H1 (cell line): ENCODE data around the gene BRPF1. TPM values are rescaled to one million over a fixed set of nuclear protein-coding genes. Genes with fewer than 3 reads are reported as not detected.

Experiments
- ATF2 ChIP-seq: IDR thresholded peaks from 2 replicates; pipeline ENCODE4 v1.6.1; 2012; ENCODE audit warnings: low read length, inconsistent platforms
- ATF3 ChIP-seq: IDR thresholded peaks from 2 replicates; pipeline ENCODE4 v1.6.1; 2011; ENCODE audit warnings: low read depth, mild to moderate bottlenecking, low read length; ENCODE audit not compliant: insufficient read depth
- BCL11A ChIP-seq, 2 experiments: IDR thresholded peaks; one replicate each; pipeline ENCODE4 v1.6.1; 2011; ENCODE audit warnings: low read depth in 2 of 2, low read length in 2 of 2, mild to moderate bottlenecking in 2 of 2
- CEBPB ChIP-seq: IDR thresholded peaks from 2 replicates; pipeline ENCODE4 v1.6.1; 2012; ENCODE audit warnings: low read depth, low read length
- CREB1 ChIP-seq: IDR thresholded peaks from 2 replicates; pipeline ENCODE4 v1.6.1; 2012; ENCODE audit warnings: inconsistent platforms
- EP300 ChIP-seq, 2 experiments: IDR thresholded peaks; 1 replicate in 1 of 2; 2 replicates in 1 of 2; pipeline ENCODE4 v1.6.1; 2011 to 2012; ENCODE audit warnings: low read depth in 2 of 2, low read length in 2 of 2, mild to moderate bottlenecking in 2 of 2, borderline replicate concordance in 1 of 2, inconsistent platforms in 1 of 2, moderate library complexity in 1 of 2
- HDAC6 ChIP-seq: IDR thresholded peaks from one replicate; pipeline ENCODE4 v1.7.1; 2012; ENCODE audit warnings: low read depth, mild to moderate bottlenecking, inconsistent platforms, low read length, moderate library complexity
- JUN ChIP-seq: IDR thresholded peaks from 2 replicates; pipeline ENCODE4 v1.6.1; 2011; ENCODE audit warnings: low read depth, mild to moderate bottlenecking, improper control_type of control experiment, low read length
- KDM1A ChIP-seq: fragments of 200-600, 300-600 bp; sonication (generic); IDR thresholded peaks from 2 replicates; pipeline ENCODE4 v1.7.1; 2016; ENCODE audit warnings: mild to moderate bottlenecking, low read length, borderline replicate concordance
- MAX ChIP-seq: IDR thresholded peaks from 2 replicates; pipeline ENCODE4 v1.6.1; 2012; ENCODE audit warnings: inconsistent platforms
- NANOG ChIP-seq: IDR thresholded peaks from 2 replicates; pipeline ENCODE4 v1.6.1; 2011; ENCODE audit warnings: low read length, low read depth, mild to moderate bottlenecking, inconsistent platforms; ENCODE audit not compliant: insufficient read depth, poor library complexity, severe bottlenecking
- RAD21 ChIP-seq, 2 experiments: IDR thresholded peaks in 1 of 2; conservative IDR thresholded peaks in 1 of 2; 2 replicates each; pipeline ENCODE4 v1.6.1; 2011; ENCODE audit warnings: low read depth in 2 of 2, low read length in 2 of 2, improper control_type of control experiment in 1 of 2, inconsistent platforms in 1 of 2, mild to moderate bottlenecking in 1 of 2, moderate library complexity in 1 of 2
- RXRA ChIP-seq: IDR thresholded peaks from 2 replicates; pipeline ENCODE4 v1.6.1; 2011; ENCODE audit warnings: low read depth, mild to moderate bottlenecking, low read length, moderate library complexity; ENCODE audit not compliant: insufficient read depth
- SIN3A ChIP-seq, 2 experiments: IDR thresholded peaks in 1 of 2; conservative IDR thresholded peaks in 1 of 2; 2 replicates each; pipeline ENCODE4 v1.6.1; 2011 to 2012; ENCODE audit warnings: low read length in 2 of 2, improper control_type of control experiment in 1 of 2, low read depth in 1 of 2, mild to moderate bottlenecking in 1 of 2
- SIX5 ChIP-seq: IDR thresholded peaks from 2 replicates; pipeline ENCODE4 v1.6.1; 2011; ENCODE audit warnings: mild to moderate bottlenecking, low read depth, low read length
- SP1 ChIP-seq: IDR thresholded peaks from 2 replicates; pipeline ENCODE4 v1.6.1; 2011; ENCODE audit warnings: low read depth, low read length
- SRF ChIP-seq: IDR thresholded peaks from 2 replicates; pipeline ENCODE4 v1.6.1; 2011; ENCODE audit warnings: mild to moderate bottlenecking, low read depth, low read length, moderate library complexity
- TAF1 ChIP-seq: IDR thresholded peaks from 2 replicates; pipeline ENCODE4 v1.6.1; 2011; ENCODE audit warnings: mild to moderate bottlenecking, low read depth, low read length
- TAF7 ChIP-seq: optimal IDR thresholded peaks from 2 replicates; pipeline ENCODE3; 2011; ENCODE audit warnings: low read depth, mild to moderate bottlenecking, inconsistent platforms, low read length, moderate library complexity, borderline replicate concordance
- ZNF274 ChIP-seq: IDR thresholded peaks from 2 replicates; pipeline ENCODE4 v1.7.0; 2012; ENCODE audit warnings: low read length, borderline replicate concordance; ENCODE audit errors: extremely low read depth
- polyA plus RNA-seq, 7 experiments: library from polyadenylated mRNA; depleted of rRNA in 3 of 7; stranded (reverse) in 5 of 7; unstranded in 2 of 7; fragments of >200 nt in 5 of 7; fragments of 200-250 nt in 2 of 7; gene quantifications; 1 replicate in 5 of 7; 2 replicates in 1 of 7; 4 replicates in 1 of 7; pipeline versions ENCODE4 v1.2.1 to v1.2.3, GENCODE V29; 2011 to 2013; ENCODE audit warnings: missing spikeins in 2 of 7, mixed read lengths in 2 of 7
- total RNA-seq: library from RNA; stranded (reverse); fragmentation: NEBNext Ultra II Directional; extraction: Animal tissue kit (Norgen Biotek cat#: 25700); gene quantifications from 2 replicates; pipeline ENCODE4 v1.2.1, GENCODE V29; 2021
- TF ChIP-seq, protein P1 (sequence below): IDR thresholded peaks from 2 replicates; pipeline ENCODE4 v1.6.1; 2012; ENCODE audit warnings: inconsistent platforms

The BRPF1 gene
- total and polyA plus RNA-seq, 2 of the 8 experiments (the other 6 are each of a cell fraction or from before 2014, with no cell fraction given), result 11.3 to 21.7 TPM

DNA sequence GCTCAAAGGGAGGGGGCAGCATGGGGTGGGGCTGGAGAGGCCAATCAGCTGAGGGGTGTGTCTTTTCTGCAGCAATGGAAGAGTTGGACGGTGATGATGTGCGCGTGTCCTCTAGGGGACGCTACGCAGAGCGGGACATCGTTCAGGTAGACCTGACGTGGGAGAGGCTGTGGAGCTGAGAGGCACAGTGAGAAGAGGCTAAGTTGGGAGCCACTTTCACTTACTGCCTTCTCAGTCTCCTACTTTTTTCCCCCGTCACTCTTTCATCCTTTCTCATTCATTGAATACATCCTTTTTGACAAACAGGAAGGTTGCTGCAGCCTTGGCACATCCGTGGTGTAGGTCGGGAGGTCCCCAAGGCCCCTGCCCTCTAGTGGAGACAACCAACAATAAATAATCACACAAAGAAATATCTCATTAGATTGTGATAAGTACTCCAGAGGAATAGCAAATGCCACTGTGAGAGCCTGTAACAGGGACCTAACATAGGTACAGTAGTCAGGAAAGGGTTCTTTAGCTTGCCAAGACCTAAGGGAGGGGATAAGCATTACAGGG, 4.4 kb upstream of the BRPF1 start (continued):
- TF ChIP-seq SP1 (peak; percentile 55; the same call in 1 of the 2 replicates), CEBPB (no peak), MAX (peak; percentile 55; the same call in 1 of the 2 replicates), ATF3 (0 out of 2 replicates have a peak, but pooled peaks have one; percentile 26), SIX5 (no peak), EP300 (IDR thresholded peaks at IDR 0.05; ENCODE audit: borderline replicate concordance in 1 of 2, low read depth in 2 of 2, low read length in 2 of 2) (no peak), CREB1 (peak; percentile 89), HDAC6 (no peak), ZNF274 (no peak), ATF2 (no peak), TAF1 (no peak), NANOG (peak; percentile 9), SIN3A (conservative IDR thresholded peaks at IDR 0.05 in 1 of 2, IDR thresholded peaks at IDR 0.05 in 1 of 2; ENCODE audit: low read depth in 1 of 2, low read length in 2 of 2) (peak in 1 of 2 experiments; percentile 80; a peak in 2 of 4 replicates), RXRA (no peak), KDM1A (no peak), TAF7 (no peak), BCL11A (IDR thresholded peaks at IDR 0.05; ENCODE audit: low read depth in 2 of 2, low read length in 2 of 2) (no peak), RAD21 (IDR thresholded peaks at IDR 0.05 in 1 of 2, conservative IDR thresholded peaks at IDR 0.05 in 1 of 2; ENCODE audit: low read depth in 2 of 2, low read length in 2 of 2) (peak; percentile 14 to 45; a peak in 3 of 4 replicates), JUN (no peak), SRF (no peak)
- TF ChIP-seq, protein P1, sequence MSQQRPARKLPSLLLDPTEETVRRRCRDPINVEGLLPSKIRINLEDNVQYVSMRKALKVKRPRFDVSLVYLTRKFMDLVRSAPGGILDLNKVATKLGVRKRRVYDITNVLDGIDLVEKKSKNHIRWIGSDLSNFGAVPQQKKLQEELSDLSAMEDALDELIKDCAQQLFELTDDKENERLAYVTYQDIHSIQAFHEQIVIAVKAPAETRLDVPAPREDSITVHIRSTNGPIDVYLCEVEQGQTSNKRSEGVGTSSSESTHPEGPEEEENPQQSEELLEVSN, result no peak
